OCI-LY7 (cell line): ENCODE data around the gene RAB37.

Source experiments
- EZH2phosphoT487 ChIP-seq: fragments of 200-600 bp; sonication (generic); IDR thresholded peaks from 2 replicates; pipeline ENCODE4 v1.6.1; 2018; ENCODE audit warnings: low read depth, borderline replicate concordance, mild to moderate bottlenecking, mixed run types, antibody characterized with exemption, low read length, moderate library complexity, mixed read lengths
- TF ChIP-seq, protein P1 (sequence below): fragments of 200-600 bp; sonication (generic); conservative IDR thresholded peaks from 2 replicates; pipeline ENCODE4 v1.5.1; 2014; ENCODE audit warnings: mild to moderate bottlenecking, antibody characterized with exemption, low read length, moderate library complexity, mixed read lengths

- TF ChIP-seq, protein P1, sequence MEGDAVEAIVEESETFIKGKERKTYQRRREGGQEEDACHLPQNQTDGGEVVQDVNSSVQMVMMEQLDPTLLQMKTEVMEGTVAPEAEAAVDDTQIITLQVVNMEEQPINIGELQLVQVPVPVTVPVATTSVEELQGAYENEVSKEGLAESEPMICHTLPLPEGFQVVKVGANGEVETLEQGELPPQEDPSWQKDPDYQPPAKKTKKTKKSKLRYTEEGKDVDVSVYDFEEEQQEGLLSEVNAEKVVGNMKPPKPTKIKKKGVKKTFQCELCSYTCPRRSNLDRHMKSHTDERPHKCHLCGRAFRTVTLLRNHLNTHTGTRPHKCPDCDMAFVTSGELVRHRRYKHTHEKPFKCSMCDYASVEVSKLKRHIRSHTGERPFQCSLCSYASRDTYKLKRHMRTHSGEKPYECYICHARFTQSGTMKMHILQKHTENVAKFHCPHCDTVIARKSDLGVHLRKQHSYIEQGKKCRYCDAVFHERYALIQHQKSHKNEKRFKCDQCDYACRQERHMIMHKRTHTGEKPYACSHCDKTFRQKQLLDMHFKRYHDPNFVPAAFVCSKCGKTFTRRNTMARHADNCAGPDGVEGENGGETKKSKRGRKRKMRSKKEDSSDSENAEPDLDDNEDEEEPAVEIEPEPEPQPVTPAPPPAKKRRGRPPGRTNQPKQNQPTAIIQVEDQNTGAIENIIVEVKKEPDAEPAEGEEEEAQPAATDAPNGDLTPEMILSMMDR, result no peak
- TF ChIP-seq EZH2phosphoT487, result no peak
Observed at GRCh38 chr17:74769856-74770497, 32.9 kb downstream of the RAB37 start.
